ENCODE measurements around the gene TEX11.
"Not testable (repeated sequence)": the region's sequence is repeated elsewhere in the genome, so short reads cannot be mapped to it uniquely, and the experiment has no call there.

GRCh38 chrX:70727961-70728360, 180.6 kb downstream of the TEX11 start:
- TF ChIP-seq CTCF (optimal IDR thresholded peaks at IDR 0.05 in 1 of 3, IDR thresholded peaks at IDR 0.05 in 1 of 3, conservative IDR thresholded peaks at IDR 0.05 in 1 of 3; ENCODE audit: extremely low read depth in 1 of 3, insufficient read depth in 2 of 3, low read length in 3 of 3); EZH2 (IDR thresholded peaks at IDR 0.05; ENCODE audit: low read length): not testable (repeated sequence)
